Measurements from ENCODE around the gene IQCM.

Gene IQCM

DNA sequence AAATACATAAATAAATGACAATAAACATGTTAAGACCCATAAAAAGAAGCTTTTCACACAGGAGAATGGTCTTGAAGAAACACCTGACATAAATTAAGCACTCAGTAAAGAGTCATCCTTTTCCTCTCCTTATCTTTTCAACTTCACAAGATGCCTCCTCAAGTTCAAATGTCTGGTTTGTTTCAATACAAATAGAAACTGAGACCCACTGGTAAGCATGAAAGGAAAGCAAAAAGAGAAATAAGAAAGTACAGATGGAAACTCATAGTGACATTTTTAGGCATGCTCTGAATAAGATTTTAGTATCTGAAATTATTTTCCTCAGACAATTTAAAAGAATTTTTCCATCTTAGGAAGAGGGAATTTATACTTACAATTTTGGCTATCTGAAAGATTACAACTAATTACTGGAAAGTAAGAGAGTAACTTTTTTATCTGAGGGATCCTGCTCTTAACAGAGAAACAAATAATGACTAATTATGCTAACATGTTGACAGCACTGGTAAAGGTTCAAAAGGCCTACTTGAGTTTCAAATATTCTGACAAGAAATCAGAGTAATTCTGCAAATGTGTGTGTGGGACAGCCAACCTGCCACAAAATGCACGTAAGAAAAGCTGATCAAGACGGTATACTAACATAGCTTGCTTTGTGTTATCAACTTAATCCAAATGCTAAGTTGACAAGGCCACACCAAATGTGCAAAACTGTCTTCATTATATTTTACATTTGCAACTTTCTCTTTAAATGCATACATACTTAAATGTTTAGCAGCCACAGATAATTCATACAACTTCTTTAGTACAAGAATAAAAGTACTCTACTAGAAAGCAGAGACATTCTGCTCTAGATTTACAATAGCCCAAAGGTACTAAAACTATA lies 113.0 kb downstream of the IQCM start:
- POLR2A ChIA-PET: no interaction called here
- CTCF ChIA-PET: no interaction called here

DNA sequence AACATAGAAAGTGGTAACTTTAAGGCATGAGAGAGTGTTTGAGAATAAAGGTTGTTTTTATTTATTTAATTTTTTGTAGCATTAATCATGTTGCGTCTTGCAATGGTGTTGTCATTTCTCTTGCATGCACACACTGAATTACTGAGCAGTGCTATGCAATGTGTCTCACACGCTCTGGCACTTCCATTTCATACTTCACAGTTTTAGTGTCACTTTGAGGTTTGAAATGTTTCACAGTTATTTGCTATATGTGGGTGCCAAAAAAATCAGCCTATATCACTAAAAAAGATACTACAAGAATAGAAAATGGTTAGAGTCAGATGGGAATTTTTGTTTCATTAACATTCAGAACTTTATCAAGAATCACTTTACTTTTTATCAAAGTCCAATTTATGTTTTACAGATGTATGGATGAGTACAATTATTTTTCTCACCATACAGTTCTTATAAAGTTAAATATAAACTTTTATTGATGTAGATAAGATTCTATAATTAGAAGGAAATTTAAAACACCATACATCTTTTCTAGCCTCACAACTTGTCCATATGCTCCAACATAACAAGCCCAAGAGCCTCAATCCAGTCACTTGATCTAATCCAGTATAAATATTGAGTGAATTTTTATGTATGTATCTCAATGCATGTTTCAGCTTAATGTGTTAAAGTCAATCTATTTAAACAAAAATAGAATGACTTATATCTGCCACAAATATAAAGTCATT lies 114.0 kb downstream of the IQCM start:
- ChIA-PET CTCF (no interaction called here), POLR2A (no interaction called here)
- TF ChIP-seq LEF1 (IDR thresholded peaks at IDR 0.05; ENCODE audit: borderline replicate concordance): no peak
- TF ChIP-seq FOXM1 (IDR thresholded peaks at IDR 0.05; ENCODE audit: borderline replicate concordance): no peak
- no peak for TF ChIP-seq ARNT (IDR thresholded peaks at IDR 0.05)
- no peak for TF ChIP-seq CTBP1 (IDR thresholded peaks at IDR 0.05; ENCODE audit: borderline replicate concordance)
- TF ChIP-seq ELF4 (IDR thresholded peaks at IDR 0.05): no peak
- no peak for TF ChIP-seq FOXK2 (IDR thresholded peaks at IDR 0.05)
- TF ChIP-seq NFRKB (IDR thresholded peaks at IDR 0.05): no peak
- TF ChIP-seq SP1 (IDR thresholded peaks at IDR 0.05): no peak
- DNase-seq (ENCODE audit: extremely low spot score): no peak

More for the DNA sequence above, 113.0 kb downstream of the IQCM start:
- TF ChIP-seq ZNF384 (IDR thresholded peaks at IDR 0.05): no peak
- no peak for TF ChIP-seq SP1 (IDR thresholded peaks at IDR 0.05)
- TF ChIP-seq NFRKB (IDR thresholded peaks at IDR 0.05): no peak
- no peak for TF ChIP-seq L3MBTL2 (conservative IDR thresholded peaks at IDR 0.05)
- no peak for TF ChIP-seq ARNT (IDR thresholded peaks at IDR 0.05)
- no peak for DNase-seq (ENCODE audit: extremely low spot score)

DNA sequence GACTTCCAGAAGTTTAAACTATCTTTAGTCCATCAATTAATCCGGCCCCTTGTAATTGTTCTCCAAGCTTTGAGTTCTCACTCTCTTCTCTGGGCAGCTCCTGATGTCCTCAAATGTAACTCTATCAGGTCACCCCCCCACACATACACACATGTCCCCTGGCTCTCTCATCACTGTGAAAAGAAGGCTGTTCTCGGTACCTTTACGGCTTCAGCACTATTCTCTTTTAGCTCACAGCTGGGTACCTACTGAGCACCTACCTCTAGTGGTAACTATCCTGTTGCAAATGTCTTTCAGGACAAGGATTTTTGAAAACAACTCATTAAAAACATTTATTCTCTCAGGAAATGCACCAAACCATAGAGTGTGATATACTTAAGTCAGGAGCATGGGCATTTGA lies 115.4 kb downstream of the IQCM start:
- TF ChIP-seq L3MBTL2 (conservative IDR thresholded peaks at IDR 0.05) (no peak), ARNT (IDR thresholded peaks at IDR 0.05) (no peak), ELF4 (IDR thresholded peaks at IDR 0.05) (no peak), SUZ12 (IDR thresholded peaks at IDR 0.05) (no peak), ZNF384 (IDR thresholded peaks at IDR 0.05) (no peak), HDGF (IDR thresholded peaks at IDR 0.05; ENCODE audit: borderline replicate concordance) (no peak), SP1 (IDR thresholded peaks at IDR 0.05) (no peak), BHLHE40 (IDR thresholded peaks at IDR 0.05; ENCODE audit: borderline replicate concordance) (no peak), TARDBP (IDR thresholded peaks at IDR 0.05) (no peak), CTBP1 (IDR thresholded peaks at IDR 0.05; ENCODE audit: borderline replicate concordance) (no peak), LEF1 (IDR thresholded peaks at IDR 0.05; ENCODE audit: borderline replicate concordance) (no peak), NFRKB (IDR thresholded peaks at IDR 0.05) (no peak), FOXM1 (IDR thresholded peaks at IDR 0.05; ENCODE audit: borderline replicate concordance) (no peak), FOXK2 (IDR thresholded peaks at IDR 0.05) (no peak)
- TF ChIP-seq, protein P1, sequence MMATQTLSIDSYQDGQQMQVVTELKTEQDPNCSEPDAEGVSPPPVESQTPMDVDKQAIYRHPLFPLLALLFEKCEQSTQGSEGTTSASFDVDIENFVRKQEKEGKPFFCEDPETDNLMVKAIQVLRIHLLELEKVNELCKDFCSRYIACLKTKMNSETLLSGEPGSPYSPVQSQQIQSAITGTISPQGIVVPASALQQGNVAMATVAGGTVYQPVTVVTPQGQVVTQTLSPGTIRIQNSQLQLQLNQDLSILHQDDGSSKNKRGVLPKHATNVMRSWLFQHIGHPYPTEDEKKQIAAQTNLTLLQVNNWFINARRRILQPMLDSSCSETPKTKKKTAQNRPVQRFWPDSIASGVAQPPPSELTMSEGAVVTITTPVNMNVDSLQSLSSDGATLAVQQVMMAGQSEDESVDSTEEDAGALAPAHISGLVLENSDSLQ (IDR thresholded peaks at IDR 0.05): no peak
- ChIA-PET CTCF (no interaction called here), POLR2A (no interaction called here)
- DNase-seq (ENCODE audit: extremely low spot score): no peak

DNA sequence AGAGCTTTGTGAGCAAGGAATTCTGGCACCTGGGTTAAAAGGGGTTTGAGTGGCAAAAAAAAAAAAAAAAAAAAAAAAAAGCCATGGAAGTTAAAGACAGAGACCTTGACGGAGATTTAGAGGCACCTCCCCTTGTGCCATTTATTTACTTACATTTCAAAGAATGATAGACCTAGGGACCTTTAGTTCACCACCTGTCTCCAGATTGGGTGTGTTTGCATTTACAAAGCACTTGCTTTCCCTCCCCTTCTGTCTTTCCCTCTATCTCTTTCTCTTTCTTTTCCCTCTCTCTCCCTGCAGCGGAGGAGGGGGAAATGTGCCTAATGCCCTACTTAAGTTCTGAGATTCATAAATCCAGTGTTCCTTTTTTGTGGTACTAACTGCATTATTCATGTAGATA lies 116.0 kb downstream of the IQCM start:
- CTCF ChIA-PET: no interaction called here
- TF ChIP-seq SUZ12 (IDR thresholded peaks at IDR 0.05): no peak
- no peak for TF ChIP-seq ELF4 (IDR thresholded peaks at IDR 0.05)
- TF ChIP-seq CTBP1 (IDR thresholded peaks at IDR 0.05; ENCODE audit: borderline replicate concordance): no peak
- TF ChIP-seq NFRKB (IDR thresholded peaks at IDR 0.05): no peak
- TF ChIP-seq SP1 (IDR thresholded peaks at IDR 0.05): no peak
- TF ChIP-seq L3MBTL2 (conservative IDR thresholded peaks at IDR 0.05): no peak
- no peak for TF ChIP-seq HDGF (IDR thresholded peaks at IDR 0.05; ENCODE audit: borderline replicate concordance)
- TF ChIP-seq, protein P1 (IDR thresholded peaks at IDR 0.05): no peak
- no peak for TF ChIP-seq TARDBP (IDR thresholded peaks at IDR 0.05)
- no peak for TF ChIP-seq FOXM1 (IDR thresholded peaks at IDR 0.05; ENCODE audit: borderline replicate concordance)
- TF ChIP-seq LEF1 (IDR thresholded peaks at IDR 0.05; ENCODE audit: borderline replicate concordance): no peak
- TF ChIP-seq FOXA1 (IDR thresholded peaks at IDR 0.05): no peak
- no peak for TF ChIP-seq ZNF384 (IDR thresholded peaks at IDR 0.05)
- TF ChIP-seq ARNT (IDR thresholded peaks at IDR 0.05): no peak
- no peak for TF ChIP-seq FOXK2 (IDR thresholded peaks at IDR 0.05)
- POLR2A ChIA-PET: no interaction called here
- DNase-seq (ENCODE audit: extremely low spot score): no peak

DNA sequence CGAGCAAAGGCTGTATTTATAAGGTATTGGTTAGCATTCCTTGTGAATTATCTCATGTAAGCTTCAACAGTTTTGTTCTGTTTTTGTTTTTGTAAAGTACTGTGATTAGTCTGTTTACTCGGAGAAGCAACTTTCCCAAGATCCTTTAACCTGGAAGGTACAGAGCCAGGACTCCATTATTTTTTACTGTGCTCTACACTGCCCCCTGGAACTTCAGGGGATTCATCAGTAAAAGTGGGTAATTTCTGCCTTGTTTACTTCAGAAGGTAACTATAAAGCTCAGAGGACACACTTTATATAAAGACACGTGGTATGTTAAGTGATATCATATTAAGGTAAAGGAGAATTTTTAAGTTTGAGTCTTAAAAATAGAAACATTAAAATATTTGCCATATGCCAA lies 124.9 kb downstream of the IQCM start:
- ChIA-PET CTCF (no interaction called here), POLR2A (no interaction called here)
- TF ChIP-seq L3MBTL2 (conservative IDR thresholded peaks at IDR 0.05): no peak
- no peak for DNase-seq (ENCODE audit: extremely low spot score)

DNA sequence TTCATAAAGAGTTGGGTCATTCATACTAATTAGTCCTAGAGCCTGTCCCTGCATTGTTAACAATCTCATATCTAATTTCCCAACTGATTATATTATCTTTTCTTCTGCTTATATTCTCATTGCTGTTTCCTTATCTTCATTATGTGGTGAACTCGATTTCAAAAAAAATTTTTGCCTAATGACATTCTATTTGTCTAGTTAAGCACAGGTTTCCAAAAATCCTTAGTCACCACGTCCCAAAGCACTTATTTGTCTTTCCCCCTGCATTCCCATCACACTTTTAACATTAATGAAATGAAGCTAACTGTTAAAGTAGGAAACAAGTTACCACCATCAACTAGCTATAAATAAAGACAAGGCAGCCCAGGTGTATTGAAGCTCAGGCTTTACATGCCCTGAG lies 131.1 kb downstream of the IQCM start:
- ChIA-PET POLR2A (no interaction called here), CTCF (no interaction called here)
- TF ChIP-seq ELF4 (IDR thresholded peaks at IDR 0.05) (no peak), ZNF384 (IDR thresholded peaks at IDR 0.05) (no peak), NFRKB (IDR thresholded peaks at IDR 0.05) (no peak), L3MBTL2 (conservative IDR thresholded peaks at IDR 0.05) (no peak), HDGF (IDR thresholded peaks at IDR 0.05; ENCODE audit: borderline replicate concordance) (no peak), FOXM1 (IDR thresholded peaks at IDR 0.05; ENCODE audit: borderline replicate concordance) (no peak), ARNT (IDR thresholded peaks at IDR 0.05) (no peak), TARDBP (IDR thresholded peaks at IDR 0.05) (no peak), SP1 (IDR thresholded peaks at IDR 0.05) (no peak), CTBP1 (IDR thresholded peaks at IDR 0.05; ENCODE audit: borderline replicate concordance) (no peak), SUZ12 (IDR thresholded peaks at IDR 0.05) (no peak), LEF1 (IDR thresholded peaks at IDR 0.05; ENCODE audit: borderline replicate concordance) (no peak), FOXA1 (IDR thresholded peaks at IDR 0.05) (no peak), FOXK2 (IDR thresholded peaks at IDR 0.05) (no peak), BHLHE40 (IDR thresholded peaks at IDR 0.05; ENCODE audit: borderline replicate concordance) (no peak)
- TF ChIP-seq, protein P1 (IDR thresholded peaks at IDR 0.05): no peak

More for the DNA sequence above, 131.1 kb downstream of the IQCM start:
- DNase-seq (ENCODE audit: extremely low spot score): no peak
